HepG2 (cell line): ENCODE measurements around the gene SLC22A23. TPM values are rescaled to one million over a fixed set of nuclear protein-coding genes. Genes with fewer than 3 reads are reported as not detected.
A peak's percentile ranks its signal among the peaks of the same experiment; 100 is the strongest.

Experiments
- AGO1 ChIP-seq: fragments of 200-400 bp; formaldehyde crosslinking; IDR thresholded peaks from 2 replicates; pipeline ENCODE4 v1.6.1; 2017; ENCODE audit warnings: mild to moderate bottlenecking, low read depth, low read length, moderate library complexity; ENCODE audit not compliant: poor library complexity, severe bottlenecking
- ATF4 ChIP-seq, 2 experiments: fragments of 450-650 bp in 1 of 2; sonication (generic) in 1 of 2; formaldehyde crosslinking; IDR thresholded peaks; 2 replicates each; pipeline versions ENCODE4 v1.5.0 to v1.8.0; 2020 to 2022; ENCODE audit warnings: mild to moderate bottlenecking in 1 of 2, missing genetic modification reagents in 1 of 2
- ATM ChIP-seq: fragments of 450-650 bp; IDR thresholded peaks from 2 replicates; pipeline ENCODE4 v1.7.1; 2017; ENCODE audit warnings: mild to moderate bottlenecking, borderline replicate concordance
- CENPT ChIP-seq: sonication (generic); formaldehyde crosslinking; IDR thresholded peaks from 2 replicates; pipeline ENCODE4 v1.8.0; 2022; ENCODE audit warnings: low read depth, mild to moderate bottlenecking, moderate library complexity, missing genetic modification reagents
- DBP ChIP-seq: sonication (generic); formaldehyde crosslinking; IDR thresholded peaks from 2 replicates; pipeline ENCODE4 v1.4.0; 2020; ENCODE audit warnings: missing genetic modification reagents; ENCODE audit errors: not compliant biosample characterization
- HCFC1 ChIP-seq: fragments of 150-350 bp; IDR thresholded peaks from 2 replicates; pipeline ENCODE4 v1.6.1; 2014; ENCODE audit warnings: low read depth, low read length
- HNRNPH1 ChIP-seq: fragments of 200-400 bp; formaldehyde crosslinking; optimal IDR thresholded peaks from 2 replicates; pipeline ENCODE3; 2017; ENCODE audit warnings: mild to moderate bottlenecking, low read depth, low read length
- MXI1 ChIP-seq: IDR thresholded peaks from 3 replicates; pipeline ENCODE4 v1.6.1; 2012; ENCODE audit warnings: low read depth, low read length, inconsistent platforms, borderline replicate concordance
- MYNN ChIP-seq: sonication (generic); formaldehyde crosslinking; IDR thresholded peaks from 2 replicates; pipeline ENCODE4 v1.4.0; 2020; ENCODE audit warnings: mild to moderate bottlenecking, low read depth, missing genetic modification reagents
- REPIN1 ChIP-seq: sonication (generic); formaldehyde crosslinking; IDR thresholded peaks from 2 replicates; pipeline ENCODE4 v1.8.0; 2022; ENCODE audit warnings: missing genetic modification reagents, low read depth, mild to moderate bottlenecking, borderline replicate concordance
- RORA ChIP-seq: sonication (generic); formaldehyde crosslinking; IDR thresholded peaks from 2 replicates; pipeline ENCODE4 v1.5.0; 2020; ENCODE audit warnings: mild to moderate bottlenecking, missing genetic modification reagents, moderate library complexity
- RXRA ChIP-seq: sonication (generic); formaldehyde crosslinking; IDR thresholded peaks from 2 replicates; pipeline ENCODE4 v1.5.1; 2020; ENCODE audit warnings: missing genetic modification reagents
- SRSF9 ChIP-seq: fragments of 200-400 bp; formaldehyde crosslinking; IDR thresholded peaks from 2 replicates; pipeline ENCODE4 v1.6.1; 2018; ENCODE audit warnings: borderline replicate concordance, mild to moderate bottlenecking, low read depth, low read length; ENCODE audit not compliant: insufficient read depth, poor library complexity, severe bottlenecking
- TRIM24 ChIP-seq: sonication (generic); formaldehyde crosslinking; IDR thresholded peaks from 2 replicates; pipeline ENCODE4 v1.8.0; 2022; ENCODE audit warnings: mild to moderate bottlenecking, missing genetic modification reagents
- ZBTB39 ChIP-seq: sonication (generic); formaldehyde crosslinking; IDR thresholded peaks from 2 replicates; pipeline ENCODE4 v1.5.0; 2020; ENCODE audit warnings: missing genetic modification reagents
- ZMYM4 ChIP-seq: sonication (generic); formaldehyde crosslinking; IDR thresholded peaks from 2 replicates; pipeline ENCODE4 v1.8.1; 2023; ENCODE audit warnings: mild to moderate bottlenecking, missing genetic modification reagents
- ZNF251 ChIP-seq: sonication (generic); formaldehyde crosslinking; IDR thresholded peaks from 2 replicates; pipeline ENCODE4 v1.9.0; 2021; ENCODE audit warnings: mild to moderate bottlenecking, missing genetic modification reagents
- ZNF335 ChIP-seq: sonication (generic); formaldehyde crosslinking; IDR thresholded peaks from 2 replicates; pipeline ENCODE4 v1.4.0; 2020; ENCODE audit warnings: missing genetic modification reagents
- ZNF468 ChIP-seq: sonication (generic); formaldehyde crosslinking; IDR thresholded peaks from 2 replicates; pipeline ENCODE4 v1.8.0; 2022; ENCODE audit warnings: mild to moderate bottlenecking, moderate library complexity, missing genetic modification reagents
- ZNF496 ChIP-seq: sonication (generic); formaldehyde crosslinking; IDR thresholded peaks from 2 replicates; pipeline ENCODE4 v1.8.1; 2023; ENCODE audit warnings: mild to moderate bottlenecking, moderate library complexity, missing genetic modification reagents; ENCODE audit not compliant: insufficient replicate concordance
- ZNF691 ChIP-seq: sonication (generic); formaldehyde crosslinking; IDR thresholded peaks from 2 replicates; pipeline ENCODE4 v1.4.0; 2020; ENCODE audit warnings: missing genetic modification reagents, low read depth, mild to moderate bottlenecking, borderline replicate concordance
- ZSCAN29 ChIP-seq: sonication (generic); formaldehyde crosslinking; conservative IDR thresholded peaks from 2 replicates; pipeline ENCODE4 v1.4.0; 2020; ENCODE audit warnings: mild to moderate bottlenecking, missing genetic modification reagents
- ZSCAN5A ChIP-seq: sonication (generic); formaldehyde crosslinking; IDR thresholded peaks from 2 replicates; pipeline ENCODE4 v1.8.0; 2022; ENCODE audit warnings: mild to moderate bottlenecking, missing genetic modification reagents, borderline replicate concordance
- polyA plus RNA-seq, 8 experiments: library from polyadenylated mRNA; depleted of rRNA in 3 of 8; stranded (reverse) in 7 of 8; unstranded in 1 of 8; fragments of >200 nt; fragmentation: Illumina TruSeq in 4 of 8; extraction: Trizol in 4 of 8; gene quantifications; 2 replicates each; pipeline versions ENCODE4 v1.2.1 to v1.2.3, GENCODE V29; 2011 to 2016; ENCODE audit warnings: low read depth in 4 of 8, missing spikeins in 1 of 8, mixed read lengths in 1 of 8; ENCODE audit not compliant: insufficient read depth in 1 of 8
- total RNA-seq, 5 experiments: library from RNA; depleted of rRNA; stranded (reverse); fragments of >200 nt; fragmentation: Illumina TruSeq; extraction: Trizol; gene quantifications; 2 replicates each; pipeline ENCODE4 v1.2.3, GENCODE V29; 2016; ENCODE audit warnings: low read depth in 1 of 5

SLC22A23 gene
- total and polyA plus RNA-seq, 2 of the 13 experiments (the other 11 are each of a cell fraction or from before 2014, with no cell fraction given): 11.8 to 17.5 TPM

- TF ChIP-seq TRIM24 (CRISPR knock-in tag): no peak
- no peak for TF ChIP-seq ZBTB39 (CRISPR knock-in tag)
- TF ChIP-seq ZMYM4 (CRISPR knock-in tag): no peak
- TF ChIP-seq ZNF251 (CRISPR knock-in tag): no peak
- peak in 1 of 2 experiments; percentile 3; a peak in 1 of 4 replicates for TF ChIP-seq ATF4 (CRISPR knock-in tag; IDR thresholded peaks at IDR 0.05)
- peak; percentile 58; the same call in 1 of the 2 replicates for TF ChIP-seq ZNF691
- TF ChIP-seq CENPT (CRISPR knock-in tag): no peak
- TF ChIP-seq SRSF9: no peak
- no peak for TF ChIP-seq ZSCAN29 (CRISPR knock-in tag)
- TF ChIP-seq REPIN1: no peak
- TF ChIP-seq ATM: no peak
- no peak for TF ChIP-seq ZNF496 (CRISPR knock-in tag)
- TF ChIP-seq RXRA (CRISPR knock-in tag): no peak
- TF ChIP-seq DBP (CRISPR knock-in tag): no peak
- no peak for TF ChIP-seq ZSCAN5A (CRISPR knock-in tag)
- no peak for TF ChIP-seq RORA (CRISPR knock-in tag)
- TF ChIP-seq HCFC1: no peak
- TF ChIP-seq AGO1: no peak
- no peak for TF ChIP-seq ZNF468 (CRISPR knock-in tag)
- TF ChIP-seq MYNN (CRISPR knock-in tag): no peak
- TF ChIP-seq HNRNPH1: no peak
- peak; percentile 12; the same call in 1 of the 3 replicates for TF ChIP-seq MXI1
- TF ChIP-seq ZNF335 (CRISPR knock-in tag): no peak
Observed at GRCh38 chr6:3356056-3356823, 100.6 kb downstream of the SLC22A23 start (continued).
